Activated CD8-positive, alpha-beta memory T cell treated with anti-CD3 and anti-CD28 coated beads for 48 hours (primary cell): ENCODE measurements around the gene VAMP4.

Experiments used
- DNase-seq, 3 experiments: peaks; one replicate each; pipeline ENCODE4 v3.0.0-alpha.2; 2020; ENCODE audit warnings: low read depth in 2 of 3, low spot score in 2 of 3

The VAMP4 gene

GRCh38 chr1:171653796-171654195, 88.1 kb downstream of the VAMP4 start:
- no peak for DNase-seq

GRCh38 chr1:171652234-171652822, 89.5 kb downstream of the VAMP4 start, which contains the start of gene MYOC:
TSS of gene MYOC (minus strand) at chr1:171652688. CDS start at chr1:171652611, 77 bp downstream.
- DNase-seq, result no peak
